GM19467 (cell line): ENCODE measurements around the gene CDC45.

Experiments
- ATAC-seq: cut with Tn5 transposase; IDR thresholded peaks from one replicate; pipeline ENCODE4 v1.9.1; 2021; ENCODE audit warnings: mild to moderate bottlenecking, moderate library complexity; ENCODE audit not compliant: unreplicated experiment

Gene CDC45

DNA sequence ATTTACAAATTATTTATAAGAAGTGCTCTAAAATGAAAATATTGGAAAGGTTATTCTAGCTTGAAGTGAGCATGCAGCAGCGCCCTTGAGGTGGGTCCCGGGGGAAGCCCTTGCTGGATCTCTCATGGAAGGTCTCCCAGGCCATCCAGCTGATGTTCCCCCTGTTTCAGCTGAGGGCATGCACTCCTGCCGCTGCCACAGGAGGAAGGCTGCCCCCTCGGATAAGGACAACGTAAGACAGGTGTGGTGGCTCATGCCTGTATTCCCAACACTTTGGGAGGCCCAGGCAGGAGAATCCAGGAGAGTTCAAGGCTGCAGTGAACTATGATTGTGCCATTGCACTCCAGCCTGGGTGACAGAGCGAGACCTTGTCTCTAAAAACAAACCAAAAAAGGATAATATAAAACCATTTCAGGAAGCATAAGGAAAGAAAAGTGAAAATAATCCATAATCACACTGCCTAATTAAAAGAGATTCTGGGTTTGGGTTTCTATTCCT, 15.0 kb downstream of the CDC45 start:
- no peak for ATAC-seq

DNA sequence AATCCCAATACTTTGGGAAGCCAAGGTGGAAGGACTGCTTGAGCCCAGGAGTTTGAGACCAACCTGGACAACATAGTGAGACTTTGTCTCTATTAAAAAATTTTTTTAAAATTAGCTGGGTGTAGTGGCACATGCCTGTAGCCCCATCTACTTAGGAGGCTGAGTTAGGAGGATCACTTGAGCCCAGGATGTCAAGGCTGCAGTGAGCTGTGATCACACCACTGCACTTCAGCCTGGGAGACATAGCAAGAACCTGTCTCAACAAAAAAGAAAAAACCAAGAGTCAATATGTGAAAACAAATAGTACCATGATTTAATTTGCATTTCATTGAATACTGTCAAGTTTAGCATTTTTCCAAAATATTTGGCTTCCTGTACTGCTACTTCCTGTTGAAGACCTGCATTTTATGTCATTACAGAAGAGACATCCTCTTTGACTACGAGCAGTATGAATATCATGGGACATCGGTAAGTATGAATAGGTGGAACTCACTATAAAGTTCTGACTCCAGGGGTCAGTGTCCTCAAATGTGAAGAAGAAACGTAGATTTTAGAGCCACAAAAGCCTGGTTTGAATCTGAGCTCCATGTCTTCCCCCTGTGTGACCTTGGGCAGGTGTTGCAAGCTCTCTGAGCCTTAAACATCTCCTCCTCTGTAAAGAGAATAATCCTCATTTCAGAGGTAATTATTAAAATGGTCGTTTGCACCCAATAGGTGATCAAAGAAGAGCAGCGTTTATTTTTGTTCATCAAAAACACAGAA, 16.0 kb downstream of the CDC45 start:
- no peak for ATAC-seq

DNA sequence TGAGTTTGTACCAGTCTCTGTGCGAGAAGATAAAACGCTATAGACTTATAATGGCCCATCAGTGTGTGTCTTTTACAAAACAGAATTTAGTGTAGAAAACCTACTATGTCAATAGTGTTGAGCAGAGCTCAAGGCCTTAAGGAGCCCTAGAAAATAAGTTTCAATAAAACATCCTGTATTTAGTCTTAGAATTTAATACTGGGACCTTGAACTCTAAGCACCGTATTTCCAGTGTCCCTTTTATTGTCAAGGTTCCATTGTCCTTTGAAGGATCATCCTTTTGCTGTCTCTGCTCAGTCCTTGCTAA, 16.6 kb downstream of the CDC45 start:
- ATAC-seq: no peak

DNA sequence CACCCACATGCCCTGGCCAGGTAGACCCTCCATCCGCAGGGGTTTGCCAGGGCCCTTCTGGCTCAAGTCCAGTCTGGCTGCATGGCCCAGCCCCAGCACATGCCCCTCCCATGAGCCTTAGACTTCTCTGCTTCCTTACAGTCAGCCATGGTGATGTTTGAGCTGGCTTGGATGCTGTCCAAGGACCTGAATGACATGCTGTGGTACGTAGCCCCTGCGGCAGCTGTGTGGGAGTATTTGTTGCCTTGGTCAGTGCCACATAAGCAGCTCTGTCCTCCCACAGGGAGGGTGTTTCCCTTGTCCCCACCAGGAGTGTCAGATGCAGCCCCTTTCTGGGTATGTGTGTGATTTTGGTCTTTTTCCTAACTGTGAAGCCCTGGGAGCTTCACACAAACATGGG, 17.5 kb downstream of the CDC45 start:
- ATAC-seq: no peak

DNA sequence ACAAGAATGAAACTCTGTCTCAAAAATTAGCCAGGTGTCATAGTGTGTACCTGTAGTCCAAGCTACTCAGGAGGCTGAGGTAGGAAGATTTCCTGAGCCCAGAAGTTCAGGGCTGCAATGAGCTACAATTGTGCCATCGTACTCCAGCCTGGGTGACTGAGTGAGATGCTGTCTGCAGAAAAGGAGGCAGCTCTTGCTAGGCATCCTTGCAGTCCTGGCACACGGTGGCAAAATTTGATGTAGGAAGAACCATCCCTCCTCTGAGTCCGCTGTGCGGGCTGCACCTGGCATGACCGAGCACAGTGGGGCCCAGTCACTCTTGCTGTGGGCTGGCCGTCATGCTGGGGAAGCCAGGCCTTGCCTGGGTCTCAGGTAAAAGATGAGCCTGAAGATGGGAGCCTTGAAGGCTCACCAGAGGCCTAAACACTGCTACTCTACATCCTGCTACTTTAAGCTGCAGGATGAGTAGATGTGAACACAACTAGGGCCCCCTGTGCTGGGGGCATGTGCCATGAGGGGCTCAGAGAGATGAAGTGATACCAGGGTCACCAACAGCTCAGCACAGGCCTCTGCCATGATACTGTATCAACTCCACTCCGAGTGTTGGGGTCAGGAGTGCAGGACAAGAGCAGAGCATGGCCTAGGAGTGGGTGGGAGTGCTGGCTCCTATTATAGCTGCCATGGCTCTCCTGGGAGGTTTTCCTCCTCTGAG, 18.6 kb downstream of the CDC45 start:
- no peak for ATAC-seq

DNA sequence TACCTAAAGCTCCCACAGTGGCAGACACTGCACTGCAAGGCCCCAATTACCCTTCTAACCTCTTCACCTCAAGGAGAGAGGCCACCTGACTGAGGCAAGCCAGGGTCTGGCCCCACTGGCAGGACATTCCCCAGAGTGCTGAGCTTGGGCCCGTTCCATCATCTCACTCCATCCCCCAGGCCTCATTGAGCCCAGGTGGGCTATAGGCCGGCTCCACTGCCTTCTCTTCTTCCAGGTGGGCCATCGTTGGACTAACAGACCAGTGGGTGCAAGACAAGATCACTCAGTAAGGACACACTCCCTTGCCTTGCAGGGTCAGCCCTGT, 19.1 kb downstream of the CDC45 start:
- ATAC-seq: no peak

DNA sequence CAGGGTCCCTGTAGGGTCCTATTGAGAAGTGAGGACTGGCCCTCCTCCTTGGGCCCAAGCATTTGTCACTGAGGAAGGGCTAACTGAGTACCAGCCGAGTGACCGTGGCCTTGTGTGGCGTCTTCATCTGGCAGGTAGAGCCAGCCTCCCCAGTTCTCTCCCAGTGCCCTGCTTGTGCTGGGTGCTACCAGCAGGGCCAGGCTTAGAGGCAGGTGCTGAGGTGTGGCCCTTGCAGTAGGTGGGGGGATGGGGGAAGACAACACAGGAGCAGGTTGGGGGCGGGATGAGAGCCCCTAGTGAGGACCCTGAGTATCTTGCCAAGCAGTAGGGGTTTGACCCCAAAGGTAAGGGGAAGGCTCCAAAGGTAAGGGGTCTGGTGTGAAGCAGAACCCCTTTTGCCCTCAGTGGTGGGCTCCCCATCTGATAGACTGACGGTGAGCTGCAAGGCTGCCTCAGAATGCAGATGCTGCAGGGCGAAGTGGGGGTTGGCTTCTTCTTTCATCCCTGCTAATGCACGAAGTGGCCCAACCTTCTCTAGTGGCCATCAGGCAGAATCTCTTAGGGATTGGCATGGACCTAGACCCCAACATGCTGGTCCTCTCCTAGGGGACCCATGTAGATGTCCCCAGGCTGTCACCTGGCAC, 19.6 kb downstream of the CDC45 start:
- ATAC-seq: no peak

DNA sequence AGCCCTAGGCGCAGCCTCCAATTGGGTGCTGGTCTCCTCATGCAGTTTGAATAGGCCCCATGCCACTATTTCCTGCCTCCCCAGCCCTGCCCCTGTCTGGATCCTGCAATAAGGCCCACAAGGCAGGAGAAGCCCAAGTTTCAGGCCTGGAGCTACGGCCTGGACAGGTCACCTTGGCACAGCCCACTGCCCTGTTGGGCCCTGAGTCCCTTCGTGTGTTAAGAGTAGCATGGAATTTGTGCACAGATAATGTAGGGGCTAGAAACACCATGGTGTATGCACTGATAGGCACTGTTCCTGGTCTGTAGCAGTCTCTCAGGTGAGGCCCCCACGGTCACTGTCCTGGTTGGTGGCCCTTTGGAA, 20.1 kb downstream of the CDC45 start:
- ATAC-seq: no peak

DNA sequence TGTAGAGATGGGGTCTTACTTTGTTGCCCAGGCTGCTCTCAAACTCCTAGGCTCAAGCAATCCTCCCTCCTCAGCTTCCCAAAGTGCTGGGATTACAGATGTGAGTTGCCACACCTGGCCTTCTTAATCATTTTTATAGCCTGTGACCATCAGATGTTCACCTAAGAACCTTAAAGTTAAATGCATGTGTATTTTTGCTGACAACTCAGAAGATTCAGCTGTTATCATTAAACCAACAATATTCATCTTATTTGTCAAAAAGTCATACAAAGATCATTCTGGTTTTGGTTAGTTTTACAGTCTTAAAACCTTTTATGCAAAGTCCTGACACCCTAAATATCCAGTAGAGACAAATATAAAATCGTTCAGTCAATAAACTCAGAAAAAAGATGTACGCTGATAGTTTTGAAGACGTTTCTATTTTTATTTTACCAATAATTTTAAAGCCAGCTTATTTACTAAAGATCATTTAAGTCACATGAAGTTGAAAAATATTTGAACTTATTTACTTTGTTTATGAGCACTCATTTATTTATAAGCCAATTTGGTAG, 22.3 kb downstream of the CDC45 start:
- ATAC-seq: no peak

DNA sequence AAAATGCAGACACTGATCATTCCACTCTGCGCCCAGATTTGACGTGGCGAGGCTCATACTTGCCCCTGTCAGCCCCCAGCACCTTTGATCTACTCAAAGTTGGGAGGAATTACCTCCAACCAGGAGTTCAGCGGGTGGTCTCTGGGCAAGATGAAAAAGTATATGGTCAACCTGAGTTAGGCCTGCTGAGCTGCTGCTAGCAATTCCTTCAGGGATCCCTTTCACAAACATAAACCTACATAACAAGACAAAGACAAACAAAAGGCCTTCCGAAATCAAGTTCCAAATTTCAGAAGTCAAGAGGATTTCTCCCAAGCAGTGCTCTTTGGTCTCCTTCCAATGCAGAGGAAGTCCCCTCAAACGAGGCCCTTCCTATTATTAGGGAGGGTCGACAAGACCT, 23.6 kb downstream of the CDC45 start:
- no peak for ATAC-seq

DNA sequence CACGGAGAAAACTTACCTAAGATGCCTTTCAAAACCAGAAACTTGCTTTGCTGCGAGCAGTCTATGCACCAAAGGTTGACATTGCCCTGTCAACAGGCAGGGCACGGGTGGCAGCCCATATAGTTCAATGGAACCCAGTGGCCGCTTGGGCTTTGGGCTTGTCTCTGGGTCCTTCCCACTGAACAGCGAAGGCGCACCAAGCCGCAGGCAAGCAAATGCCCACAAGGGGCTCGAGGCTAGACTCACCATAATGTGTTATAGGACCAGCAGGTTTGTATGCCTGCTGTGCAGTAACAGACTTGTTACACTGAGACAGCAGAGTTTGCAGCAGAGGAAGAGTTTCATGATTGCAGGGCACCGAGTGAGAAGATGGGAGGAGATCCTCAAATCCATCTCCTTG, 24.1 kb downstream of the CDC45 start:
- ATAC-seq: no peak

DNA sequence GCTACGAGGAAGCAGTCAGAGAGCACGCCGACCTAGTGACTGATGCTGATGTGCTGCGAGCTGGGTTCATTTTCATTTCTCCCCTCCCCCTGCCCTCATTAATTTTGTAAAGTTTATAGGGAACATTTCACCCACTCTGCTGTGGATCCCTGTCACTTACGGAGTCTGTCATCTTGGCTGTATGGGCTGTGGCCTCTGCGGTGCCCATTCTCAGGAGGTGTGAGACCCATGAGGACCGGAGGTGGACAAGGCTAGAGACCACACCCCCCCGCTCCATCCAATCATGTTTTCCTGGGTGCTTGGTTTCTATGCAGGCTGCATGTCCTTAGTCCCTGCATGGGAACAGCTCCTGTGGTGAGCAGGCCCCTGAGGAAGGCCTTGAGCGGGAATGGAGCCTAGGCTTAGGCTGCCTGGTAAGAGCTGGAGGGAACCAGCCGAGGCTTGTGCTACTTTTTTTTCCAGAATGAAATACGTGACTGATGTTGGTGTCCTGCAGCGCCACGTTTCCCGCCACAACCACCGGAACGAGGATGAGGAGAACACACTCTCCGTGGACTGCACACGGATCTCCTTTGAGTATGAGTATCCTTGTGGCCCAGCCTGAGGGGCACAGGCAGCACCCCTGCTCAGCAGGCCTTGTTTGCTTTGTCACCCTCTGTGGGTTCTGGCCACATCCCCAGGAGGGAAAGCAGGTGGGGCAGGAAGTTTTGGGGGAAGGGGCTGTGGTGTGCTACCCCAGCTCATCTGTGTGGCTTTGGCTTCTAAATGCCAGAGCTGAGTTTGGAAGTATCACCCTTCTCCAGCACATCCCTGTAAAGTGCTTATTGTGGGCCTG, 25.4 kb downstream of the CDC45 start:
- no peak for ATAC-seq

DNA sequence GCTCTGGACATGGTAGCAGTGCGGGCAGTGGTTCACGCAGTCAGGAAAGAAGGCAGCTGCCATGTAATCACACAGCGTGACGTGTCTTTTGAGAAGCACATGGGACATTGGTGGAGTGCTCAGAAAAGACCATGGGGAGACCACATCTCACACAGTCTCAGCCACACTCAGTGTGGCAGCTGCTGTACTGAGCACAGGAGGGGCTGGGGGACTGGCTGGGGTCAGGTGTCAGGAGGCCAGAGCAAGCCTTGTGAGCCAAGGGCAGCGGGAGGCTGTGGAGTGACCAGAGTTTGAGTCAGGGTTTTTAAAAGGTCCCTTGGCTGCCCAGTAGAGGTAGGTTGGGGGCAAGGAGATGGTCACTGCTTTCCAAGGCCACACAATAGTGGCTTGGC, 26.0 kb downstream of the CDC45 start:
- no peak for ATAC-seq

DNA sequence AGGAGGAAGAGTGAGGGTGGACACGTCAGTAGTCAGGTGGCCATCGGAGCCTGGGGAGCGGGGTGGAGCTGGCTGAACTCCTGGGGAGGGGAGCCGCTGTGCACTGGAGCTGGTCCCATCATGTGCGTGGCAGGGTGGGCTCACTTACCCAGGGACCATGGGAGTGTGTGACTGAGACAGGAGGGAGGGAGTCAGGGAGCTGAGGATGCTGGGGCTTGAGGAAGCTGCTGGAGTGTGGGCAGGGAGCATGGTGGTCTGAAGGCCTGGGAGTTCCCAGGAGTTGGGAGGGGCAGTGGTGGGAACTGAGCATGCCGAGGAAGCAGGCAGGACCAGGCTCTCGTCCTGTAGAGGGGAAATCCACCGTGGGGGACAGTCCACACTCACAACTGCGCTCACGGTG, 26.5 kb downstream of the CDC45 start:
- no peak for ATAC-seq

DNA sequence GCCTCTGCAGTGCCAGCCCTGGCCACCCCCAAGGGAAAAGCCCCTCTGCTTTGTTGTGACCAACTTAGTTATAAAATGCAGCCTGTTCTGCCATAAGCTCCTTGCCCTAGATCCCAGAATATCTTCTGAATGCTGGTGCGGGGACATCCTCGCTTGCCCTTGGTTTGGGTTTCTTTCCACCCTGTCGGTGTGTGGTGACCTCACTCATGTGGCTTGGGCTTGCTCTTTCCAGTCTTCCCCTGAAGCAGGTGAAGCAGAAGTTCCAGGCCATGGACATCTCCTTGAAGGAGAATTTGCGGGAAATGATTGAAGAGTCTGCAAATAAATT, 27.8 kb downstream of the CDC45 start:
- no peak for ATAC-seq

DNA sequence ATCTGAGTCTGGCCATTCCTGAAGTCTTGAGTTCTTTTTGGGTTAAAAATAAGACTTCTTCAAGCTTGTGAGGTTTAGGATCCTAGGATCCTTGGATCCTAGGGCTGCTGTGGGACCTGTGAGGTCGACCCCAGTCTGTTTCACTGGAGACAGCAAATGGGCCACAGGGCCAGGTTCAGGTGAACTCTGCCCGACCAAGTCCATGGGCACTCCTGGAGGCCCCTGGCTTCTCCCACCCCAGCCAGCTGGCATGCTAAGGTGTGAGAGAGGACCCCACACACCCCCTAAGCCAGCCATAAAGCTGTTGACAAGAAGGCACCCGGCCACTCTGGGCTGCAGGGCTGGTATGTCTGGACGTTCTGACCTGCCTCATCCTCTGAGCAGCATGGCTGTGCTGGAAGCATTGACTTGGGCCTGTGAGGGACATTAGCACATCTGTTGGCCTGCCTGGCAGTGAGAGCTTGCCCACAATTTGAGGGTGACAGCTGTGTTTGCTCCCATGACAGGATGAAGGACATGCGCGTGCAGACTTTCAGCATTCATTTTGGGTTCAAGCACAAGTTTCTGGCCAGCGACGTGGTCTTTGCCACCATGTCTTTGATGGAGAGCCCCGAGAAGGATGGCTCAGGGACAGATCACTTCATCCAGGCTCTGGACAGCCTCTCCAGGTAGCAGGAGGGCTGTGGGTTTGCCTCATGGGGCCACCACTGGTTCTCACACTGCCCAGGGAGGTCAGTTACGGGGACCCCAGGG, 28.5 kb downstream of the CDC45 start:
- no peak for ATAC-seq

DNA sequence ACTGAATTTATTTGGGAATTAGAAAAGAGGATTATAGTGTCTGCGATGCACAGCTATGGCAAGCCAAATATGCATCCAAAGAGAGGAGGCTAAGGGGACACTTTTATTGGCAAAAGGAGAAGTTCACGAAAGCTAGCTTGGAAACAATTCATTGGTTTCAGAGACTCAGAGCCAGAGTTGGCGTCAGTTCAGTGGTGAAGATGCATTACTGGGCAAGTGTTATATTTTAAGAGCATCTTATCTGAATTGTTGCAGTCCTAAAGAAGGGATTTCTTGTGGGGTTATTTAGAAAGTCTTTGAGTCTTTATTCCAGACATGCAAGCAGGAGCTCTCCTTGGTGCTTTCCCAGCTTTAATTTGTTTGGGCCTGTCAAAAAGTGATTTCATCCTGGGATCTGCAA, 29.5 kb downstream of the CDC45 start:
- no peak for ATAC-seq

DNA sequence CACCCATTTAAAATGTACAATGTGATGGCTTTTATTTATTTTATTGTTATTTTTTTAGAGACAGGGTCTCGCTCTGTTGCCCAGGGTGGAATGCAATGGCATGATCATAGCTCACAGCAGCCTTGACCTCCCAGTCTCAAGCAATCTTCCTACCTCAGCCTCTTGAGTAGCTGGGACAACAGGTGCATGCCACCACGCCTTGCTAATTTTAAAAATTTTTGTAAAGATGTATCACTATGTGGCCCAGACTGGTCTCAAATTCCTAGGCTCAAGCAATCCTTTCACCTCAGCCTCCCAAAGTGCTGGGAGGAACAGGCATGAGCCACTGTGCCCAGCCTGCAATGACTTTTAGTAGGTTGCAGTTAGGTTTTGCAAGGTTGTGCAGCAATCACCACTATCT, 30.2 kb downstream of the CDC45 start:
- ATAC-seq: no peak

DNA sequence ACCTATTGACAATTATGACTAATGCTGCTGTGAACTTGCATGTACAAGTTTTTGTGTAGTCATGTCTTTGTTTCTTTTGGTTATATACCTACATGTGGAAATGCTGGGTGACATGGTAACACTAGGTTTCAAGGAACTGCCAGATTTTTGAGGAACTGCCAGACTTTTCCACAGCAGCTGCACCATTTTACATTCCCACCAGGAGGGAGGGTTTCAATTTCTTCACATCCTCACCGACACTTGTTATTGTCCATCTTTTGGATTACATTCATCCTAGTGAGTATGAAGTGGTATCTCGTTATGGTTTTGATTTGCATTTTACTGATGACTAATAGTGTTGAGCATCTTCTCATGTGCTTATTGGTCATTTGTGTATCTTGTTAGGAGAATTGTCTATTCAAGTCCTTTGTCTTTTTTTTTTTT, 31.2 kb downstream of the CDC45 start:
- no peak for ATAC-seq

DNA sequence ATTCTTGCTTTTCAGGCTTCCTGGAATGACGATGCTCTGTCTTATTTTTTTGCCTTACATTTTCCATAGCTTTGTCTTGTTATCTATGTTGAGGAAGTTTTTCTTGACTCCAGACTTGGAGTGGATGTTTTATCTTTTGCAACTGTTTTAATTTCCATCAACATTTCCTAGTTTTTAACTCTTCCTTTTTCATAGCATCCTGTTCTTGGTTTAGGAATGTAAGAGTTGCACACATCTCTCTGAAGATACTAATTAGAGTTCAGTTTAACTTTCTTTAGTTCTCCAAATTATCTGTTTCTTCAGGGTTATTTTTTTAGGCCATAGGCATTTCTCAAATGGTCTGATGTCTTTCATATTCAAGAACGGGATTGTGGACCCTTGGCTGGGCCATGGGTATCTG, 34.1 kb downstream of the CDC45 start:
- ATAC-seq: no peak
